ENCODE measurements around the gene THRAP3. TPM values are rescaled to one million over a fixed set of nuclear protein-coding genes. Genes with fewer than 3 reads are reported as not detected.

The THRAP3 gene
- total RNA-seq, 1 experiment from 2014 or later: 143 TPM

GRCh38 chr1:36285443-36286101 is 61.3 kb downstream of the THRAP3 start:
- H3K4me2 ChIP-seq: no peak overlapping the region
- no peaks in the 10 kb centered on the region for H3K9me2 ChIP-seq (ENCODE audit: insufficient read depth)
- H3K9me3 ChIP-seq (ENCODE audit: insufficient read depth, low read depth): no peaks in the 10 kb centered on the region
- DNase-seq: peak; percentile 56 to 73
- POLR2A ChIA-PET (ENCODE audit: unreplicated experiment): interaction anchor here (0.6 to 1.2 kb wide), 6 partner anchors 15 to 136 kb away, joined by 3 to 8 read pairs (median 4); partner anchors contain the start of genes THRAP3 and TRAPPC3
- peak; percentile 85 for TF ChIP-seq CTCF (conservative IDR thresholded peaks at IDR 0.05)
- TF ChIP-seq EZH2 (IDR thresholded peaks at IDR 0.05; ENCODE audit: low read depth): no peak
- CTCF ChIA-PET: interaction anchor here (0.5 to 1.7 kb wide), 13 partner anchors 9 to 915 kb away, joined by 3 to 23 read pairs (median 5); partner anchors contain the start of genes THRAP3 and TRAPPC3
- peaks cover 51% of the 10 kb centered on the region for H3F3A ChIP-seq (ENCODE audit: insufficient read depth, low read depth)
- intact Hi-C loops (cut with micrococcal nuclease; ENCODE audit: unreplicated experiment): loop anchor here (1.0 to 2.0 kb wide), 4 partner anchors 61 to 186 kb away; partner anchors contain the start of genes THRAP3 and TRAPPC3
- no peaks in the 10 kb centered on the region for H3K4me1 ChIP-seq (replicated peaks; ENCODE audit: insufficient read depth)
- no peak overlapping the region for H2AFZ ChIP-seq
- H3K27ac ChIP-seq: peak overlapping the region; percentile 31; the same call in 1 of the 2 replicates
- H3K36me3 ChIP-seq (ENCODE audit: low read depth): peaks cover 39% of the 10 kb centered on the region
- H3K79me2 ChIP-seq (ENCODE audit: low read depth): peaks cover 46% of the 10 kb centered on the region
- H4K20me1 ChIP-seq (ENCODE audit: insufficient read depth): peaks cover 7% of the 10 kb centered on the region; the same call in 1 of the 2 replicates
- no peaks in the 10 kb centered on the region for H3K27me3 ChIP-seq (ENCODE audit: insufficient read depth, low read depth)
- H3K4me3 ChIP-seq: no peak overlapping the region
- no TSS peak for BruUV-seq (replicated peaks)

GRCh38 chr1:36286802-36287201 is 62.6 kb downstream of the THRAP3 start:
- peaks cover 9% of the 10 kb centered on the region; the same call in 1 of the 2 replicates for H4K20me1 ChIP-seq (ENCODE audit: insufficient read depth)
- no peak overlapping the region for H3K4me2 ChIP-seq
- H3K9me3 ChIP-seq (ENCODE audit: insufficient read depth, low read depth): no peaks in the 10 kb centered on the region
- peaks cover 37% of the 10 kb centered on the region; the same call in 1 of the 2 replicates for H3K79me2 ChIP-seq (ENCODE audit: low read depth)
- ChIA-PET POLR2A (ENCODE audit: unreplicated experiment) (no interaction called here), CTCF (interaction anchor here (0.5 kb wide), 1 partner anchor 185 kb away, joined by 3 read pairs; no protein-coding TSS in a partner anchor)
- TF ChIP-seq EZH2 (IDR thresholded peaks at IDR 0.05; ENCODE audit: low read depth) (no peak), CTCF (conservative IDR thresholded peaks at IDR 0.05) (no peak)
- H3F3A ChIP-seq (ENCODE audit: insufficient read depth, low read depth): peaks cover 54% of the 10 kb centered on the region
- no peaks in the 10 kb centered on the region for H3K4me1 ChIP-seq (replicated peaks; ENCODE audit: insufficient read depth)
- H3K27me3 ChIP-seq (ENCODE audit: insufficient read depth, low read depth): no peaks in the 10 kb centered on the region
- H3K4me3 ChIP-seq: no peak overlapping the region
- DNase-seq: no peak
- H3K36me3 ChIP-seq (ENCODE audit: low read depth): peaks cover 45% of the 10 kb centered on the region
- no peaks in the 10 kb centered on the region for H3K9me2 ChIP-seq (ENCODE audit: insufficient read depth)
- TSS peak; percentile 6 for BruUV-seq (replicated peaks)
- intact Hi-C loops (cut with micrococcal nuclease; ENCODE audit: unreplicated experiment): no loop called here
- no peak overlapping the region for H2AFZ ChIP-seq
- H3K27ac ChIP-seq: no peak overlapping the region

- POLR2A ChIA-PET (ENCODE audit: unreplicated experiment): no interaction called here
- no TSS peak for BruUV-seq (replicated peaks)
- intact Hi-C loops (cut with micrococcal nuclease; ENCODE audit: unreplicated experiment): no loop called here
Measured at GRCh38 chr1:36287595-36287994, 63.4 kb downstream of the THRAP3 start.

More at GRCh38 chr1:36287595-36287994, 63.4 kb downstream of the THRAP3 start:
- TF ChIP-seq CTCF (conservative IDR thresholded peaks at IDR 0.05): no peak
- no peak for TF ChIP-seq EZH2 (IDR thresholded peaks at IDR 0.05; ENCODE audit: low read depth)
- Histone ChIP-seq H3K27ac (no peak overlapping the region), H2AFZ (no peak overlapping the region), H4K20me1 (ENCODE audit: insufficient read depth) (peaks cover 11% of the 10 kb centered on the region; the same call in 1 of the 2 replicates), H3K9me2 (ENCODE audit: insufficient read depth) (no peaks in the 10 kb centered on the region), H3K36me3 (ENCODE audit: low read depth) (peaks cover 46% of the 10 kb centered on the region), H3K9me3 (ENCODE audit: insufficient read depth, low read depth) (no peaks in the 10 kb centered on the region), H3K79me2 (ENCODE audit: low read depth) (peaks cover 37% of the 10 kb centered on the region; the same call in 1 of the 2 replicates), H3K4me1 (replicated peaks; ENCODE audit: insufficient read depth) (no peaks in the 10 kb centered on the region), H3K4me3 (no peak overlapping the region), H3K27me3 (ENCODE audit: insufficient read depth, low read depth) (no peaks in the 10 kb centered on the region), H3F3A (ENCODE audit: insufficient read depth, low read depth) (peaks cover 52% of the 10 kb centered on the region), H3K4me2 (no peak overlapping the region)
- no peak for DNase-seq
- CTCF ChIA-PET: interaction anchor here (0.5 kb wide), 1 partner anchor 185 kb away, joined by 3 read pairs; no protein-coding TSS in a partner anchor
